Uterus (tissue), 4 donors: ENCODE results near the gene BLID. TPM values are rescaled to one million over a fixed set of nuclear protein-coding genes. Genes with fewer than 3 reads are reported as not detected.

Source experiments
- DNase-seq, 2 donors: peaks; one replicate each; pipeline ENCODE4 v3.0.0-alpha.2; 2019 to 2020
- H3K27ac ChIP-seq, 2 donors: fragments of 200-600 bp; sonication (generic); 1 replicate in 1 of 2; 2 replicates in 1 of 2; pipeline ENCODE4 v1.5.1; 2016 to 2018
- H3K27me3 ChIP-seq, 2 donors: fragments of 200-600 bp; sonication (generic); one replicate each; pipeline ENCODE4 v1.5.1; 2018 to 2019; ENCODE audit warnings: control low read depth in 1 of 2
- H3K36me3 ChIP-seq, 2 donors: fragments of 200-600 bp; sonication (generic); one replicate each; pipeline ENCODE4 v1.5.1; 2019; ENCODE audit warnings: control low read depth in 1 of 2
- H3K4me1 ChIP-seq, 2 donors: fragments of 200-600 bp; sonication (generic); one replicate each; pipeline ENCODE4 v1.5.1; 2018 to 2019; ENCODE audit warnings: control low read depth in 1 of 2
- H3K4me3 ChIP-seq, 2 donors: fragments of 200-600 bp; sonication (generic); 1 replicate in 1 of 2; 2 replicates in 1 of 2; pipeline ENCODE4 v1.5.1; 2018 to 2019; ENCODE audit warnings: mild to moderate bottlenecking in 1 of 2
- H3K9me3 ChIP-seq, 2 donors: fragments of 200-600 bp; sonication (generic); one replicate each; pipeline ENCODE4 v1.5.1; 2019; ENCODE audit warnings: control low read depth in 1 of 2
- POLR2A ChIP-seq, 2 donors: fragments of 450-650 bp; IDR thresholded peaks; one replicate each; pipeline ENCODE4 v1.6.1; 2016; ENCODE audit warnings: antibody characterized with exemption in 2 of 2, mild to moderate bottlenecking in 1 of 2, moderate library complexity in 1 of 2
- intact Hi-C: fragments of 100-400 bp; cut with DNase I; formaldehyde crosslinking; loops from one replicate; pipeline ENCODE4 v1.15.1; 2023; ENCODE audit warnings: low total_unique reads
- total RNA-seq, 4 donors: library from RNA; depleted of rRNA in 3 of 4; stranded (reverse); fragments of >200 nt in 3 of 4; gene quantifications; one replicate each; pipeline versions ENCODE4 v1.1.0 to v1.2.4, GENCODE V29; 2014 to 2023
- TF ChIP-seq, protein P1 (sequence below), 4 experiments: fragments of 200-600 bp in 2 of 4; fragments of 450-650 bp in 2 of 4; sonication (generic) in 2 of 4; IDR thresholded peaks; one replicate each; pipeline ENCODE4 v1.5.1; 2016 to 2019; ENCODE audit warnings: antibody characterized with exemption in 4 of 4, mild to moderate bottlenecking in 2 of 4, moderate library complexity in 1 of 4
- donor health status: DM: yes; HTN: yes; CAD: no.

The BLID gene
- total RNA-seq, 4 donors from 2014 or later, result 0.77 to 14.0 (median 4.3) TPM

- Histone ChIP-seq H3K4me1 (peaks cover 0 to 5% of the 10 kb centered on the region in 2 donors), H3K36me3 (no peaks in the 10 kb centered on the region), H3K9me3 (no peaks in the 10 kb centered on the region), H3K27ac (peak overlapping the region; percentile 92 to 95), H3K27me3 (no peaks in the 10 kb centered on the region), H3K4me3 (peak overlapping the region in 1 of 2 donors; percentile 3)
- TF ChIP-seq, protein P1, sequence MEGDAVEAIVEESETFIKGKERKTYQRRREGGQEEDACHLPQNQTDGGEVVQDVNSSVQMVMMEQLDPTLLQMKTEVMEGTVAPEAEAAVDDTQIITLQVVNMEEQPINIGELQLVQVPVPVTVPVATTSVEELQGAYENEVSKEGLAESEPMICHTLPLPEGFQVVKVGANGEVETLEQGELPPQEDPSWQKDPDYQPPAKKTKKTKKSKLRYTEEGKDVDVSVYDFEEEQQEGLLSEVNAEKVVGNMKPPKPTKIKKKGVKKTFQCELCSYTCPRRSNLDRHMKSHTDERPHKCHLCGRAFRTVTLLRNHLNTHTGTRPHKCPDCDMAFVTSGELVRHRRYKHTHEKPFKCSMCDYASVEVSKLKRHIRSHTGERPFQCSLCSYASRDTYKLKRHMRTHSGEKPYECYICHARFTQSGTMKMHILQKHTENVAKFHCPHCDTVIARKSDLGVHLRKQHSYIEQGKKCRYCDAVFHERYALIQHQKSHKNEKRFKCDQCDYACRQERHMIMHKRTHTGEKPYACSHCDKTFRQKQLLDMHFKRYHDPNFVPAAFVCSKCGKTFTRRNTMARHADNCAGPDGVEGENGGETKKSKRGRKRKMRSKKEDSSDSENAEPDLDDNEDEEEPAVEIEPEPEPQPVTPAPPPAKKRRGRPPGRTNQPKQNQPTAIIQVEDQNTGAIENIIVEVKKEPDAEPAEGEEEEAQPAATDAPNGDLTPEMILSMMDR (IDR thresholded peaks at IDR 0.05), result no peak
- no peak for TF ChIP-seq POLR2A (IDR thresholded peaks at IDR 0.05)
- no peak for DNase-seq
- intact Hi-C loops, result no loop called here
Measured at GRCh38 chr11:122094836-122095235, 21.2 kb downstream of the BLID start.

GRCh38 chr11:122093731-122094275 is 22.2 kb downstream of the BLID start:
- H3K27ac ChIP-seq, result peak overlapping the region; percentile 92 to 95
- no peak for DNase-seq
- no peak for TF ChIP-seq POLR2A (IDR thresholded peaks at IDR 0.05)
- TF ChIP-seq, protein P1 (IDR thresholded peaks at IDR 0.05), result no peak
- no peaks in the 10 kb centered on the region for H3K9me3 ChIP-seq
- intact Hi-C loops, result no loop called here
- no peaks in the 10 kb centered on the region for H3K27me3 ChIP-seq
- H3K4me3 ChIP-seq, result no peak overlapping the region
- peaks cover 0 to 5% of the 10 kb centered on the region in 2 donors for H3K4me1 ChIP-seq
- H3K36me3 ChIP-seq, result no peaks in the 10 kb centered on the region

GRCh38 chr11:122091835-122092234 is 24.2 kb downstream of the BLID start:
- peak overlapping the region in 1 of 2 donors; percentile 15 for H3K27ac ChIP-seq
- no peaks in the 10 kb centered on the region for H3K36me3 ChIP-seq
- H3K27me3 ChIP-seq, result no peaks in the 10 kb centered on the region
- TF ChIP-seq, protein P1 (IDR thresholded peaks at IDR 0.05), result no peak
- no peak for TF ChIP-seq POLR2A (IDR thresholded peaks at IDR 0.05)
- H3K9me3 ChIP-seq, result no peaks in the 10 kb centered on the region
- intact Hi-C loops, result no loop called here
- peaks cover 0 to 5% of the 10 kb centered on the region in 2 donors for H3K4me1 ChIP-seq
- H3K4me3 ChIP-seq, result no peak overlapping the region
- DNase-seq, result no peak

GRCh38 chr11:122089111-122089510 is 26.9 kb downstream of the BLID start:
- DNase-seq, result no peak
- no peaks in the 10 kb centered on the region for H3K27me3 ChIP-seq
- no peak overlapping the region for H3K4me3 ChIP-seq
- H3K9me3 ChIP-seq, result no peaks in the 10 kb centered on the region
- TF ChIP-seq, protein P1 (IDR thresholded peaks at IDR 0.05), result no peak
- TF ChIP-seq POLR2A (IDR thresholded peaks at IDR 0.05), result no peak
- peaks cover 0 to 4% of the 10 kb centered on the region in 2 donors for H3K4me1 ChIP-seq
- no peak overlapping the region for H3K27ac ChIP-seq
- intact Hi-C loops, result no loop called here
- H3K36me3 ChIP-seq, result no peaks in the 10 kb centered on the region

- intact Hi-C loops, result no loop called here
- Histone ChIP-seq H3K27me3 (no peaks in the 10 kb centered on the region), H3K9me3 (no peaks in the 10 kb centered on the region), H3K36me3 (no peaks in the 10 kb centered on the region), H3K4me3 (no peak overlapping the region), H3K27ac (no peak overlapping the region), H3K4me1 (no peaks in the 10 kb centered on the region)
- DNase-seq, result no peak
- TF ChIP-seq POLR2A (IDR thresholded peaks at IDR 0.05), result no peak
- TF ChIP-seq, protein P1 (IDR thresholded peaks at IDR 0.05), result no peak
Measured at GRCh38 chr11:122085712-122086111, 30.3 kb downstream of the BLID start.
